Breast epithelium (tissue), 3 donors: ENCODE data around the gene FNDC3B.

Experiments
- POLR2A ChIP-seq: fragments of 450-650 bp; IDR thresholded peaks from one replicate; pipeline ENCODE4 v1.6.1; 2016; ENCODE audit warnings: antibody characterized with exemption, mild to moderate bottlenecking, moderate library complexity
- POLR2AphosphoS5 ChIP-seq, 3 donors: sonication (generic); formaldehyde crosslinking; IDR thresholded peaks; one replicate each; pipeline ENCODE4 v1.6.1; 2017; ENCODE audit warnings: antibody characterized with exemption in 3 of 3
- TF ChIP-seq, protein P1 (sequence below), 3 donors: fragments of 450-650 bp; IDR thresholded peaks; one replicate each; pipeline ENCODE4 v1.5.1; 2016 to 2017; ENCODE audit warnings: antibody characterized with exemption in 3 of 3, mild to moderate bottlenecking in 3 of 3, moderate library complexity in 3 of 3

DNA sequence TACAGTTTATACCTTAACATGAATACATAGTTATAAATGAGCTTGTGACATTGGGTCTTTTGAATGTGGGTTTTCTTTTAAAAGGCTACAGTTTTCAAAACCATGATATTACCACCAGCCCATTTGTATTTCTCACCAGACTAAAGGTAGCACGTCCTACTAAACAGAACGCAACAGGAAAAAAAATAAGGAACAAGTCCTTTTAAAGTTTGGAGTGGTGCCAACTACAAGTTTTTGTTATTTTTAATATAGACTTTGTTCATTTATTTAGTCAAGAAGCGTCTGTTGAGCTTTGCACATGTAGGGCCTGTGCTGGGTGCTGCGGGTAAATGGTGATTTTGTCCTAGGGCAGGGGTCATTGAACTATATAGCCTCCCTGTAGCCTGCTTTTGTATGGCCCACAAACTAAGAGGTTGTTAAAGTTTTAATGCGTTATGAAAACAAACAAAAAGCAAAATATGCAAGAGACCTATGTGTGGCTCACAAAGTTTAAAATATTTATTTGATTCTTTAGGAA, 244.5 kb downstream of the FNDC3B start:
- TF ChIP-seq, protein P1, sequence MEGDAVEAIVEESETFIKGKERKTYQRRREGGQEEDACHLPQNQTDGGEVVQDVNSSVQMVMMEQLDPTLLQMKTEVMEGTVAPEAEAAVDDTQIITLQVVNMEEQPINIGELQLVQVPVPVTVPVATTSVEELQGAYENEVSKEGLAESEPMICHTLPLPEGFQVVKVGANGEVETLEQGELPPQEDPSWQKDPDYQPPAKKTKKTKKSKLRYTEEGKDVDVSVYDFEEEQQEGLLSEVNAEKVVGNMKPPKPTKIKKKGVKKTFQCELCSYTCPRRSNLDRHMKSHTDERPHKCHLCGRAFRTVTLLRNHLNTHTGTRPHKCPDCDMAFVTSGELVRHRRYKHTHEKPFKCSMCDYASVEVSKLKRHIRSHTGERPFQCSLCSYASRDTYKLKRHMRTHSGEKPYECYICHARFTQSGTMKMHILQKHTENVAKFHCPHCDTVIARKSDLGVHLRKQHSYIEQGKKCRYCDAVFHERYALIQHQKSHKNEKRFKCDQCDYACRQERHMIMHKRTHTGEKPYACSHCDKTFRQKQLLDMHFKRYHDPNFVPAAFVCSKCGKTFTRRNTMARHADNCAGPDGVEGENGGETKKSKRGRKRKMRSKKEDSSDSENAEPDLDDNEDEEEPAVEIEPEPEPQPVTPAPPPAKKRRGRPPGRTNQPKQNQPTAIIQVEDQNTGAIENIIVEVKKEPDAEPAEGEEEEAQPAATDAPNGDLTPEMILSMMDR (IDR thresholded peaks at IDR 0.05) = no peak
- TF ChIP-seq POLR2A (no peak), POLR2AphosphoS5 (IDR thresholded peaks at IDR 0.05) (no peak)
